Breast epithelium (tissue), 4 donors: Measurements from ENCODE around the gene C6orf118. TPM values are rescaled to one million over a fixed set of nuclear protein-coding genes. Genes with fewer than 3 reads are reported as not detected.

Source experiments
- DNase-seq, 2 donors: peaks; one replicate each; pipeline ENCODE4 v3.0.0-alpha.2; 2019; ENCODE audit warnings: low spot score in 2 of 2
- H3K27ac ChIP-seq, 2 donors: fragments of 200-600 bp; sonication (generic) in 1 of 2; one replicate each; pipeline ENCODE4 v1.5.1; 2016 to 2019; ENCODE audit warnings: mild to moderate bottlenecking in 1 of 2
- H3K27me3 ChIP-seq, 2 donors: fragments of 200-600 bp; sonication (generic) in 1 of 2; one replicate each; pipeline versions ENCODE4 v1.5.1 to v1.6.0; 2017 to 2019; ENCODE audit warnings: control low read depth in 1 of 2, mild to moderate bottlenecking in 1 of 2
- H3K36me3 ChIP-seq: fragments of 200-600 bp; one replicate; pipeline ENCODE4 v1.5.1; 2019
- H3K4me1 ChIP-seq, 2 donors: fragments of 200-600 bp; sonication (generic); one replicate each; pipeline ENCODE4 v1.5.1; 2016 to 2019; ENCODE audit warnings: control low read depth in 1 of 2
- H3K4me3 ChIP-seq, 3 donors: fragments of 200-600 bp; sonication (generic); 1 replicate in 2 of 3; 2 replicates in 1 of 3; pipeline ENCODE4 v1.5.1; 2016 to 2019; ENCODE audit warnings: mild to moderate bottlenecking in 3 of 3, moderate library complexity in 2 of 3
- H3K9me3 ChIP-seq, 2 donors: fragments of 200-600 bp; sonication (generic) in 1 of 2; one replicate each; pipeline ENCODE4 v1.5.1; 2016 to 2019; ENCODE audit warnings: control low read depth in 1 of 2
- POLR2A ChIP-seq: fragments of 450-650 bp; IDR thresholded peaks from one replicate; pipeline ENCODE4 v1.6.1; 2016; ENCODE audit warnings: antibody characterized with exemption, mild to moderate bottlenecking, moderate library complexity
- POLR2AphosphoS5 ChIP-seq, 3 donors: sonication (generic); formaldehyde crosslinking; IDR thresholded peaks; one replicate each; pipeline ENCODE4 v1.6.1; 2017; ENCODE audit warnings: antibody characterized with exemption in 3 of 3
- intact Hi-C: fragments of 100-400 bp; cut with DNase I; formaldehyde crosslinking; loops from one replicate; pipeline ENCODE4 v1.15.1; 2023; ENCODE audit warnings: low total_unique reads
- total RNA-seq, 3 donors: library from RNA; depleted of rRNA; stranded (reverse); fragments of >200 nt; gene quantifications; one replicate each; pipeline ENCODE4 v1.1.0, GENCODE V29; 2016
- TF ChIP-seq, protein P1 (sequence below), 3 donors: fragments of 450-650 bp; IDR thresholded peaks; one replicate each; pipeline ENCODE4 v1.5.1; 2016 to 2017; ENCODE audit warnings: antibody characterized with exemption in 3 of 3, mild to moderate bottlenecking in 3 of 3, moderate library complexity in 3 of 3

Gene C6orf118
- not detected for total RNA-seq

DNA sequence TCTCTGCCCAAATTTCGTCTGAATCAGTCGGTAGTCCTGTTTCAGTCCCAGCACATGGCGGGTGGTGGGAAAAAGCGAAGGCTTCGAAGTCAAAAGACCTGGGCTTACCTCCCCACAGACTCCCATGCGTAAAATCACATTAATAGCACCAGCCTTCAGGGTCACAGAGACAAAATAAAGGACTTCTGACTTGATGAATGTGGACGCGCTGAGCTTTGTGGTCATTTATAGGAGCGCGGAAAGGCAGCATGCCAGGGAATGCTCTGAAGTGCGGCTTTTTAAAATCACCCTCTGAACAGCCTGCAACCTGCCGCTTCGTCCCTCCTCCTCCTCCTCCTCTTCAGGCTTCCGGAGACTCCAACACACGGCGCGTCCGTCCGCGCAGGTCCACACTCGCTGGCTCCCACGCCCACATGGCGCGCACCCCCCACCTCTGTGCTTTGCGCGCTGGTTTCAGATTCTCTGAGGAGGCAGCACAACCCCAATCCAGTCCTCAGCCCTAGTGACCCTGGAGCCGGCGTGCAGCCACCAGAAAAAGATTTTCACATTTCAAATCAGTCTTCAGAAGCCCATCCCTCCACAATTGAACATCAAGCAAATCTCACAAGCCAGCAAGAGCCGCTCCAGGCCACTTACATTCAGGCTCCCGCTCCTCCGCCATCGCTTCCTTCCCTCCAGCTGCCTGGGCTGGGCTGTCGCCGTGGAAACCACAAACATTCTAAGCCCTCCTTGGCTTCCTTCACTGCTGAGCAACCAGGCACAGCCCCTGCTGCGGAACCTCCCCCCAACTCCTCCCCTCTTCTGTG, at the start of gene C6orf118:
C6orf118 (minus strand) TSS at position 680 of the 806 bp plus-strand sequence; CDS start at position 661, 19 bp downstream.
- no peaks in the 10 kb centered on the region for H3K9me3 ChIP-seq
- no peak within 1 kb of the TSS for H3K27ac ChIP-seq
- TF ChIP-seq, protein P1, sequence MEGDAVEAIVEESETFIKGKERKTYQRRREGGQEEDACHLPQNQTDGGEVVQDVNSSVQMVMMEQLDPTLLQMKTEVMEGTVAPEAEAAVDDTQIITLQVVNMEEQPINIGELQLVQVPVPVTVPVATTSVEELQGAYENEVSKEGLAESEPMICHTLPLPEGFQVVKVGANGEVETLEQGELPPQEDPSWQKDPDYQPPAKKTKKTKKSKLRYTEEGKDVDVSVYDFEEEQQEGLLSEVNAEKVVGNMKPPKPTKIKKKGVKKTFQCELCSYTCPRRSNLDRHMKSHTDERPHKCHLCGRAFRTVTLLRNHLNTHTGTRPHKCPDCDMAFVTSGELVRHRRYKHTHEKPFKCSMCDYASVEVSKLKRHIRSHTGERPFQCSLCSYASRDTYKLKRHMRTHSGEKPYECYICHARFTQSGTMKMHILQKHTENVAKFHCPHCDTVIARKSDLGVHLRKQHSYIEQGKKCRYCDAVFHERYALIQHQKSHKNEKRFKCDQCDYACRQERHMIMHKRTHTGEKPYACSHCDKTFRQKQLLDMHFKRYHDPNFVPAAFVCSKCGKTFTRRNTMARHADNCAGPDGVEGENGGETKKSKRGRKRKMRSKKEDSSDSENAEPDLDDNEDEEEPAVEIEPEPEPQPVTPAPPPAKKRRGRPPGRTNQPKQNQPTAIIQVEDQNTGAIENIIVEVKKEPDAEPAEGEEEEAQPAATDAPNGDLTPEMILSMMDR (IDR thresholded peaks at IDR 0.05), result no peak
- intact Hi-C loops, result no loop called here
- DNase-seq, result no peak
- H3K27me3 ChIP-seq, result no peaks in the 10 kb centered on the region
- H3K4me3 ChIP-seq, result peak within 1 kb of the TSS; percentile 38 to 66 (median 47)
- no peaks in the 10 kb centered on the region for H3K36me3 ChIP-seq
- no peaks in the 10 kb centered on the region for H3K4me1 ChIP-seq

DNA sequence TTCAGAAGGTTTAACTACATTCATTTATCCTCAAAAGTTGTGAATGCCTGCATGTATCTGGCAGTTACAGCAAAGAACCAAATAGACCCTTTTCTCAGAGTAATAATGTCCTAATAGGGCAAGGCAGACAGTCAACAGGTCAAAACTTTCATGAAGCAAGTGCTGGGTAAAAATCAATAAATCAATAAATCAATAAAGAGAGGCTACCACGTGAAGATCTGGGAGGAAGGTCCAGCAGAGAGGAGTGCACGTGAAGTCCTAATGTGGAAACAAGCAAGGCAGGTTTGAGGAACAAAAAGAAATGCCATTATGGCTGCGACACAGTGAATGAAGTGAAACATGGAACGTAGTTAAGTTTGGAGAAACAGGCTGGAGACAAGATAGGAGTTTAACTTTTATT, 36.3 kb upstream of the C6orf118 start:
- TF ChIP-seq POLR2AphosphoS5 (IDR thresholded peaks at IDR 0.05) (no peak), POLR2A (no peak)
- TF ChIP-seq, protein P1 (IDR thresholded peaks at IDR 0.05), result no peak
- intact Hi-C loops, result no loop called here
- Histone ChIP-seq H3K27ac (no peak overlapping the region), H3K4me3 (no peak overlapping the region), H3K27me3 (no peaks in the 10 kb centered on the region), H3K4me1 (no peaks in the 10 kb centered on the region), H3K9me3 (peaks cover 0 to 8% of the 10 kb centered on the region in 2 donors), H3K36me3 (no peaks in the 10 kb centered on the region)
- DNase-seq, result no peak

DNA sequence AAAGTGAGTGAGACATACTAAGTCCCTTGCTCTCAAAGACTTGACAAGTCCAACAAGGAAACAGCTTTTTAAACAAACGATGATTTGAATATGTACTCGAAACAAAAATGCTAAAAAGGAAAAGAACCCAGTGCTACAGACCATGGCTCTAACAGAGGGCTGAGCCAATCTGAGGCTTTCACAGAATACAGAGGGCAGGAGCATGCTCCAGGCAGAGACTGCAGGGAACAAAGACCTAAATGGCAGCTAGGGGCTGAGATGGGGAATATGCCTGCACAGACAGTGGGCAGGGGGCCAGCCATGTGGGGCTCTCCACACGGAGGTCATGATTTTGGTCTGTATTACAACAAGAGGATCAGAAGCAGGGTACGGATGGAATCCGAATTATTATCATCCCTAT, 31.1 kb upstream of the C6orf118 start:
- intact Hi-C loops, result no loop called here
- no peak for DNase-seq
- no peak for TF ChIP-seq POLR2AphosphoS5 (IDR thresholded peaks at IDR 0.05)
- Histone ChIP-seq H3K36me3 (no peaks in the 10 kb centered on the region), H3K27me3 (no peaks in the 10 kb centered on the region), H3K9me3 (no peaks in the 10 kb centered on the region), H3K27ac (no peak overlapping the region), H3K4me3 (no peak overlapping the region), H3K4me1 (no peaks in the 10 kb centered on the region)

DNA sequence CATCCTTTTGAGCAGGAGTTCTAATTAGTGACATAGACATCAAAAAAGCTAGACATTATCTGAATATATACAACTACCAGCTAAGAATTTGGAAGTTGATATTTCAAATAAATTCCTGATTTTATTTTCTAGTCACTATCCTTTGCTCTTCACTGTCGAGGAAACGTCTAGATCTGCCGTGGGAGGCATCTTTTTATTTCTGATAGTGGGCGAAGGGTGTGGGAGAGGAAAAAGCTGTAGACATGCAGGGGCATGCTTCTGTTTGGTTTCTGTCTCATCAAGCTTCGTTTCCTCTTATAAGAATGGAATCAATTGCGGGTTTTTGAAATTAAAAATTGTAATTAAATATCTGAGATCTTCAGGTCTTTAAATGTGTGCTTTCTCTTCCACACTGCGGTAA, 16.2 kb upstream of the C6orf118 start:
- Histone ChIP-seq H3K27ac (no peak overlapping the region), H3K4me3 (no peak overlapping the region), H3K9me3 (peaks cover 6 to 29% of the 10 kb centered on the region in 2 donors), H3K27me3 (no peaks in the 10 kb centered on the region), H3K4me1 (no peaks in the 10 kb centered on the region), H3K36me3 (no peaks in the 10 kb centered on the region)
- no peak for DNase-seq
- TF ChIP-seq, protein P1 (IDR thresholded peaks at IDR 0.05), result no peak
- TF ChIP-seq POLR2A (no peak), POLR2AphosphoS5 (IDR thresholded peaks at IDR 0.05) (no peak)
- intact Hi-C loops, result no loop called here

DNA sequence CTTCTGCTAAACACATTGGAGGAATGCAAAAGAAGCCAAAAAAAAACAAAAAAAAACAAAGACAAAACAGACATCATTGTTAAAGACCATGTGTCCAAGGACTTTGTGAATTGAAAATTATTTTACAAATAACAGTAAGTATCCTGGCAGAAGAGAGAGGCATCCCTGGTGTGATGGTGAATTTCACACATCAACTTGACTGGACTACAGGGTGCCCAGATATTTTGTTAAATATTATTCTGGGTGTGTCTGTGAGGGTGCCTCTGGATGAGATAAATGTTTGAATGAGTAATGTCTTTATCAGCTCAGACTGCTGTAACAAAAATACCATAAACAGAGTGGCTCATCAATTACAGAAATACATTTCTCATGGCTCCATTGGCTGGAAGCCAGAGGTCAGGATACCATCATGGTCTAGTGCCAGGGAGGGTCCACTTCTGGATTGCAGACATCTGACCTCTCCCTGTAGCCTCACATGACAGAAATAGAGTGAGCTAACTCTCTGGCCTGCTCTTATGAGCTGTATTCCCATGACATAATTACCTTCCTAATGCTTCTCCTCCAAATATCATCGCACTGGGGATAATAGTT, 12.2 kb upstream of the C6orf118 start:
- peaks cover 6 to 44% of the 10 kb centered on the region in 2 donors for H3K9me3 ChIP-seq
- H3K36me3 ChIP-seq, result no peaks in the 10 kb centered on the region
- no peak for TF ChIP-seq POLR2AphosphoS5 (IDR thresholded peaks at IDR 0.05)
- TF ChIP-seq POLR2A, result no peak
- TF ChIP-seq, protein P1 (IDR thresholded peaks at IDR 0.05), result no peak
- no peaks in the 10 kb centered on the region for H3K4me1 ChIP-seq
- DNase-seq, result no peak
- H3K4me3 ChIP-seq, result no peak overlapping the region
- H3K27me3 ChIP-seq, result no peaks in the 10 kb centered on the region
- intact Hi-C loops, result no loop called here
- no peak overlapping the region for H3K27ac ChIP-seq
